ENCODE measurements around the gene RARG.

The RARG gene

GRCh38 chr12:53193985-53194716 lies 37.9 kb downstream of the RARG start:
- no peaks in the 10 kb centered on the region for H3K27me3 ChIP-seq (ENCODE audit: insufficient read depth, poor library complexity, severe bottlenecking)
- no peak for DNase-seq (ENCODE audit: low read depth in 1 of 2, low spot score in 1 of 2)
- H3K4me3 ChIP-seq (replicated peaks; ENCODE audit: insufficient read depth, low read length) = no peak overlapping the region
- TF ChIP-seq CTCF (IDR thresholded peaks at IDR 0.05; ENCODE audit: insufficient read depth, low read length) (no peak), REST (IDR thresholded peaks at IDR 0.05; ENCODE audit: insufficient replicate concordance, low read depth) (no peak), SPI1 (IDR thresholded peaks at IDR 0.05; ENCODE audit: borderline replicate concordance, low read depth) (no peak), POLR2AphosphoS5 (IDR thresholded peaks at IDR 0.05; ENCODE audit: low read depth) (no peak), GABPA (IDR thresholded peaks at IDR 0.05; ENCODE audit: low read depth) (no peak)
- H3K27ac ChIP-seq (replicated peaks) = no peak overlapping the region

- no peaks in the 10 kb centered on the region for H3K27me3 ChIP-seq (ENCODE audit: insufficient read depth, poor library complexity, severe bottlenecking)
- DNase-seq (ENCODE audit: low read depth in 1 of 2, low spot score in 1 of 2) = no peak
- no peak for TF ChIP-seq CTCF (IDR thresholded peaks at IDR 0.05; ENCODE audit: insufficient read depth, low read length)
- TF ChIP-seq POLR2AphosphoS5 (IDR thresholded peaks at IDR 0.05; ENCODE audit: low read depth) = no peak
- no peak for TF ChIP-seq REST (IDR thresholded peaks at IDR 0.05; ENCODE audit: insufficient replicate concordance, low read depth)
- TF ChIP-seq SPI1 (IDR thresholded peaks at IDR 0.05; ENCODE audit: borderline replicate concordance, low read depth) = no peak
- TF ChIP-seq GABPA (IDR thresholded peaks at IDR 0.05; ENCODE audit: low read depth) = no peak
- H3K27ac ChIP-seq (replicated peaks) = no peak overlapping the region
- no peak overlapping the region for H3K4me3 ChIP-seq (replicated peaks; ENCODE audit: insufficient read depth, low read length)
These were observed 39.0 kb downstream of the RARG start for GRCh38 chr12:53193040-53193439.

- no peak for DNase-seq (ENCODE audit: low read depth in 1 of 2, low spot score in 1 of 2)
- TF ChIP-seq SPI1 (IDR thresholded peaks at IDR 0.05; ENCODE audit: borderline replicate concordance, low read depth) (no peak), POLR2AphosphoS5 (IDR thresholded peaks at IDR 0.05; ENCODE audit: low read depth) (peak; percentile 71)
- no peaks in the 10 kb centered on the region for H3K27me3 ChIP-seq (ENCODE audit: insufficient read depth, poor library complexity, severe bottlenecking)
- no peak overlapping the region for H3K27ac ChIP-seq (replicated peaks)
- no peak overlapping the region for H3K4me3 ChIP-seq (replicated peaks; ENCODE audit: insufficient read depth, low read length)
These were observed 39.4 kb downstream of the RARG start for GRCh38 chr12:53192531-53193021.

GRCh38 chr12:53191885-53192530 lies 40.0 kb downstream of the RARG start:
- no peak for DNase-seq (ENCODE audit: low read depth in 1 of 2, low spot score in 1 of 2)
- no peak overlapping the region for H3K4me3 ChIP-seq (replicated peaks; ENCODE audit: insufficient read depth, low read length)
- H3K27me3 ChIP-seq (ENCODE audit: insufficient read depth, poor library complexity, severe bottlenecking) = no peaks in the 10 kb centered on the region
- no peak overlapping the region for H3K27ac ChIP-seq (replicated peaks)
- TF ChIP-seq CTCF (IDR thresholded peaks at IDR 0.05; ENCODE audit: insufficient read depth, low read length) (no peak), REST (IDR thresholded peaks at IDR 0.05; ENCODE audit: insufficient replicate concordance, low read depth) (no peak), POLR2AphosphoS5 (IDR thresholded peaks at IDR 0.05; ENCODE audit: low read depth) (no peak; the same call in 1 of the 2 replicates), SPI1 (IDR thresholded peaks at IDR 0.05; ENCODE audit: borderline replicate concordance, low read depth) (no peak), GABPA (IDR thresholded peaks at IDR 0.05; ENCODE audit: low read depth) (no peak)
